OCI-LY3 (cell line): Measurements from ENCODE around the gene MEF2A.

Experiments used
- EZH2phosphoT487 ChIP-seq: fragments of 200-600 bp; shearing (Covaris generic); IDR thresholded peaks from 2 replicates; pipeline ENCODE4 v1.6.1; 2018; ENCODE audit warnings: antibody characterized with exemption, mixed run types, low read depth
- TF ChIP-seq, protein P1 (sequence below): fragments of 200-600, 300-600 bp; sonication (generic); IDR thresholded peaks from 2 replicates; pipeline ENCODE4 v1.5.1; 2014; ENCODE audit warnings: antibody characterized with exemption, low read length, low read depth

DNA sequence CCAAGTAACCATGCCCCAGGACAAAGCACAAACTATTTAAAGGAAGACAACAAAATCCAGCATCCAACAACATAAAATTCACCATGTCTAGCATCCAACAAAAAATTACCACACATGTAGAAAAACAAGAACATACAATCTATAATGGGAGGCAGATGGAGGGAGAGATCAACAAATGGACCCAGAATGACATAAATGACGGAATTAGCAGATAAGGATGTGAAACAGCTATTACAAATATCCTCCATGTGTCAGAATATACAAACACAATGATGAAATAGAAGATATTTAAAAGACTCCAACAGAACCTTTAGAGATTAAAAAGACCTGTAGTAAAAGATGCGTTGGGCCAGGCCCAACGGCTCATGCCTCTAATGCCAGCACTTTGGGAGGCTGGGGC is 156.6 kb downstream of the MEF2A start:
- TF ChIP-seq, protein P1, sequence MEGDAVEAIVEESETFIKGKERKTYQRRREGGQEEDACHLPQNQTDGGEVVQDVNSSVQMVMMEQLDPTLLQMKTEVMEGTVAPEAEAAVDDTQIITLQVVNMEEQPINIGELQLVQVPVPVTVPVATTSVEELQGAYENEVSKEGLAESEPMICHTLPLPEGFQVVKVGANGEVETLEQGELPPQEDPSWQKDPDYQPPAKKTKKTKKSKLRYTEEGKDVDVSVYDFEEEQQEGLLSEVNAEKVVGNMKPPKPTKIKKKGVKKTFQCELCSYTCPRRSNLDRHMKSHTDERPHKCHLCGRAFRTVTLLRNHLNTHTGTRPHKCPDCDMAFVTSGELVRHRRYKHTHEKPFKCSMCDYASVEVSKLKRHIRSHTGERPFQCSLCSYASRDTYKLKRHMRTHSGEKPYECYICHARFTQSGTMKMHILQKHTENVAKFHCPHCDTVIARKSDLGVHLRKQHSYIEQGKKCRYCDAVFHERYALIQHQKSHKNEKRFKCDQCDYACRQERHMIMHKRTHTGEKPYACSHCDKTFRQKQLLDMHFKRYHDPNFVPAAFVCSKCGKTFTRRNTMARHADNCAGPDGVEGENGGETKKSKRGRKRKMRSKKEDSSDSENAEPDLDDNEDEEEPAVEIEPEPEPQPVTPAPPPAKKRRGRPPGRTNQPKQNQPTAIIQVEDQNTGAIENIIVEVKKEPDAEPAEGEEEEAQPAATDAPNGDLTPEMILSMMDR, result no peak
- no peak for TF ChIP-seq EZH2phosphoT487
